HG03558 (cell line): ENCODE measurements around the gene RICTOR.
"Not testable (repeated sequence)": the region's sequence is repeated elsewhere in the genome, so short reads cannot be mapped to it uniquely, and the experiment has no call there.

Experiments used
- ATAC-seq: cut with Tn5 transposase; IDR thresholded peaks from one replicate; pipeline ENCODE4 v1.9.1; 2021; ENCODE audit warnings: moderate number of reproducible peaks; ENCODE audit not compliant: unreplicated experiment; ENCODE audit errors: extremely low read depth

Gene RICTOR

DNA sequence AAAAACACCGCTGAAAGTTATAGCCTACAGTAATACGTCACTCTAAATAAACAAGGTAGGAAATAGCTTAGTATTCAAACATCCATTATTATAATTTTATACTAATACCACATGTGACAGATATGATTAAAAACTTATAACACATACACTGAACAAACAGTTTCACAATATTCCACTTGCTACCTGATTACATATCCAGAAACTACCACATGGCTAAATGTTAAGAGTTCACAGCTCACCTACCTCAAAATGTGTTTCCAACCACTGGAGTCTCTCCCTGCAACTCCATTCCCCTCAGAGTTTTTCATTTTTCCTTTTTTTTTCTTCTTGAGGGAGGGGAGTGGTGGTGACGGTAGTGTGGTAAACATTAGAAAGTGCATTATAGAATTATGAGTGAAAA lies 12.1 kb downstream of the RICTOR start:
- no peak for ATAC-seq

GRCh38 chr5:39059064-39059463 lies 15.1 kb downstream of the RICTOR start:
- no peak for ATAC-seq

GRCh38 chr5:39058178-39058921 lies 15.8 kb downstream of the RICTOR start:
- peak; percentile 79 for ATAC-seq

DNA sequence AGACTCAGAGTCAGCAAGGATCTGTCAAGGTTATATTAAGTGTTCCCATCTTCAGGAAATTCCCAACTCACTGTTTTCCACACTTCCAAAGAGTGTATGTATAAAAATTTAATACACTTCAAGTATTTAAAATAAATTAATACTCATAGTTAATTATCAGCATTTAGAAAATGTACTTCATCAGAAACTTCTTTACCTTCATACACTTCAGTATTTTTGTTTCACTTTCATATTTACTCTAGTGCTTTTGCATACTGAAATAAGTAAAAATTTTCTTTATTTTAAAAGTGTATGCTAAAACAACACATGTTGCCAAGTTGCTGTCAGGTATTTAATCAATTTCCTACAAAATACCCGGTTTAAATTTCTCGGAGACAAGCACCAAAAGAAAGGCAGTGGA lies 16.5 kb downstream of the RICTOR start:
- ATAC-seq, result peak; percentile 25

GRCh38 chr5:39055768-39056398 lies 18.3 kb downstream of the RICTOR start:
- ATAC-seq, result no peak

DNA sequence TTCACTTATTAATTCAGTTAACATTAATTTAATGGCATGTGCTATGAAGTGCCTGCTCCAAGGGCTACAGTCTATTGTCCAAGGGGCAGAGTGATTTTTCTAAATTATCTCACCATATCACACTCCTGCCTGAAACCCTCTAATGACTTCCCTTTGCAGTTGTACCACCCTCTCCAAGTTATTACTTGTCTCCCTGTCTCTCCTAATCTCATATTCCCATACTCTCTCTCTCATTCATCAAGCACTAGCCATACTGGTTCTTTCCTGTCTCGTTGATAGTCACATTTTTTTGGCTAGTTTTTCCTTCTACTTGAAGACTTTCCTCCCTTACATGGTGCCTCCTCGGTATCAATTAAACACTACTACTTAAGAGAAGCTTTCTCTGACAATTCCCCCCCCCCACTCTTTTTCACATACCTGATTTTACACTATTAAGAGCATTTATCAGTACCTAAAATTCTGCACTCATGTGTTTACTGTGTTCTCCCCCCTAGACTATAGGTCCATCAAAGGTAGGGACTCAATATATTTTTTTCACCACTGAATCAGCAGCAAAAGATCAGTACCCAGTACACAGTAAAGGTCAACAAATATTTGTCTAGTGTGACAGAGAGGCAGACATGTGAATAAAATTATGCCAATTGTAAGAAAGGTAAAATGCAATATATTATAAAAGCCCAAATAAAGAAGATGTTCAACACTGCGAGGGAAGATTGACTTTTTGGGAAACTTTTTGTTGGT lies 19.0 kb downstream of the RICTOR start:
- no peak for ATAC-seq

DNA sequence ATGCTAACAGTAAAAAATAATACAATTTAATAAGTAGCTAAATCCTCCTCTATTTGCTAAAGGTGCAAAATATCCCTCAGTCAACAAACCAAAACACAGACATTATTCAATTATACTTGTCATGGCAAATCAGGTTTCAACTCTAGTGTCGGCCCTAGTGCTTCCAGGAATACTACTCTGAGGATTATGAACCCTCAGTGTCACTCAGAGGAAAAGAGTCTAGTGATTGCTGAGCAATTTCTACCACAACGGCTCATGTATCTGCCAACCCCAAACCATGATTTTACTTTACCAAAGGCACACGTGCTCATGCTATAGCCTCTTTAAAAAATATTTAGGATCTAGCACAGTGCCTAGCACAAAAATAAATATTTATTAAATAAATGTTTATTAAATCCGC lies 21.0 kb downstream of the RICTOR start:
- no peak for ATAC-seq

DNA sequence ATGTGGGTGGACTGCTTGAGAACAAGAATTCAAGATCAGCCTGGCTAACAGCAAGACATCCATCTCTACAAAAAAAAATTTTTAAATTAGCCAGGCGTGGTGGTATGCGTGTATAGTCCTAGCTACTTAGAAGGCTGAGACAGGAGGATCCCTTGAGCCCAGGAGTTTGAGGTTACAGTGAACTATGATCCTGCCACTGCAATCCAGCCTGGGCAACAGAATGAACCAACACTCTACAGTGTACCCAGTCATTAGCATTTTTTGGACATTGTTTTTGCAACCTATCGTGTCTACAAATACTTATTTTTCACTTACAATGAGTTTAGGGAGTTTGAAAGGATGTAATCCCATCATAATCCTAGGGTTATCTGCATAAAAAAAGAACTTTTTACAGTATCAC lies 22.1 kb downstream of the RICTOR start:
- no peak for ATAC-seq

DNA sequence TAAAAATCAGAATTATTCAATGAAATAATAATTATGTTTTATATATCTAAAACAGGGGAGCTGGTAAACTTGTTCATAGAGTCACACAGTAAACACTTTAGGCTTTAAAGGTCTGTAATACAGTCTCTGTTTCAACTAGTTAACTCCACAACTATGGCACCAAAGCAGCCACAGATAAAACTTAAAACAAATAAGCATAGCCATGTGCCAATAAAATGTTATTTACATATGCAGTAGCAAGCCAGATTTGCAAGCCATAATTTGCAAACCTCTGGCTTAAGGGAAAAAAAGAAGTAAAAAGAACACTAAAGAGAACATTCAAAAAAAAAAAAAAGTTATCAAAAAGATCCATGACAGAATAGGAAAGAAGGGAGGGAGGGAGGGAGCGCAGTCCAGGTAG lies 24.9 kb downstream of the RICTOR start:
- no peak for ATAC-seq

- no peak for ATAC-seq
Observed at GRCh38 chr5:39040875-39041274, 33.3 kb downstream of the RICTOR start.

- ATAC-seq, result not testable (repeated sequence)
Observed at GRCh38 chr5:39034493-39034892, 39.7 kb downstream of the RICTOR start.

DNA sequence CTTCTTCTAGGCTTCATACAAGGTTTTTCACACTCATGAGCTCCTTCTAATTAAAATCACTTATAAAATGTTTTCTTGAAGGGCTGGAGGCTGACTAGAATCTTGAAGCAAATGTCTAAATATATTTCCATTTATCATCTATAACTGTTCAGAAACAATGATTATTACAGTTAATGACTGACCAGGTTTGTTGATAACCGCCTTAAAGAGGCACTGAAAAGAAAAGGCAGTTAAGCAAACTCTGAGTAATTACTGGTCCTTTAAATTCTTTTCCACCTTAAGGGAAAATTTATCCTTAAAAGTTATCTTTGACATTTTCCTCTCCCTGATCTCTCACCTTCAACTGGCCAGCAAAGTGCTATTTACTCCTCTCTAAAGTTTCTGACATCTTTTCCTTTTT lies 43.2 kb downstream of the RICTOR start:
- no peak for ATAC-seq

DNA sequence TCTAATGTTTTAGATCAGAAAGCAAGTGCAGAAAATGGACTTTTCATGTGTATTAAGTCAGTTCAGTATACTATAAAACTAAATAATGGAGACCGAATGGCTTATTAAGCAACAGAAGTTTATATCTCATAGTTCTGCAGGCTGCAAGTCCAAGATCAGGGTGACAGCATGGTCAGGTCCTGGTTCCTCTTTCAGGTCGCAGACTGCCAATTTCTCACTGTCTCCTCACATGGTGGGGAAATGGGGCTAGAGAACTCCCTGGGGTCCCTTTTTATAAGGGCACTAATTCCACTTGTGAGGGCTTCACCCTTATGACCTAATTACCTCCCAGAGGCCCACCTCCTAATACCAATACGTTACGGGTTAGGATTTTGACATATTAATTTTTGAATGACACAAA lies 48.7 kb downstream of the RICTOR start:
- ATAC-seq, result no peak

DNA sequence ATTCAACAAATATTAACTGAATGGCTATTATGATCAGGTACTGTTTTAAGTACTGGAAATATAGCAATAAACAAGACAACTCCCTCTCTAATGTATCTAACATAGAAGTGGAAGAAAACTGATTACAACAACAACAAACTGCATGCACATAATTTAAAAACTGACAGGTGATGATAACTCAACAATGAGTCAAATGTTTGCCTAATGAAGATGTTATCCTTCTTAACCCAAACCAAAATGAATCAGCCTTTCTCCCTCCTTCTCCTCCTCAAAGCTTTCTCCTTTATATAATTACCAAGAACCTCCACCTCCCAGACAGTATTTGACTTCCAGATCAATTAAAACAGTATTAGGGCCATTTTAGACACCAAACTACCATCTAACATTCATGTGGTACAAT lies 49.3 kb downstream of the RICTOR start:
- no peak for ATAC-seq

GRCh38 chr5:39024005-39024404 lies 50.2 kb downstream of the RICTOR start:
- no peak for ATAC-seq

- no peak for ATAC-seq
Observed at GRCh38 chr5:39023121-39023520, 51.1 kb downstream of the RICTOR start.

GRCh38 chr5:39022151-39022550 lies 52.0 kb downstream of the RICTOR start:
- no peak for ATAC-seq

DNA sequence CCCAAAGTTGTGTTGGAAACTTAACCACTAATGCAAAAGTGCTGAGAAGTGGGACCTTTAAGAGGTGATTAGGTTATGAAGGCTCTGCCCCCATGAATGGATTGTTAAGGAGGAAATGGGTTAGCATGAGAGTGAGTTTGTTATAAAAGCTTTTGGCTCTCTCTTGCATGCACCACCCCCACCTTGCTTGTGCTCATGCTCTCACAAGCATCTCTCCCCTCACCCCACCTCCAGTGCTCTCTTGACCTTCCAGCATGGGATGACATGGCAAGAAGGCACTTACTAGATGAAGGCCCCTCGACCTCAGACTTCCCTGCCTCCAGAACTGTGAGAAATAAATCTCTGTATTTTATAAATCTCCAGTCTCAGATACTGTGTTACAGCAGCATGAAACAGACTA lies 52.8 kb downstream of the RICTOR start:
- ATAC-seq, result no peak

GRCh38 chr5:39020458-39020857 lies 53.7 kb downstream of the RICTOR start:
- no peak for ATAC-seq

DNA sequence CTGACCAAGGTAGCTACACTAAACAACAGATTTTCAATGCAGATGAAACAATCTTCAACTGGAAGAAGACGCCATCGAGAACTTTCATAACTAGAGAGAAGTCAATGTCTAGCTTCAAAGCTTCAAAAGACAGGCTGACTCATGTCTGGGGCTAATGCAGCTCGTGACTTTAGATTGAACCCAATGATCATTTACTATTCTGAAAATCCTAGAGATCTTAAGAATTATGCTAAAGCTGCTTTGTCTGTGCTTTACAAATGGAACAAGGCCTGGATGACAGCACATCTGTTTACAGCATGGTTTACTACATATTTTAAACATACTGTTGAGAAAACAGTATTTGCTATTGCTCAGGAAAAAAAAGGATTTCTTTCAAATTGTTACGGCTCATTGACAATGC lies 54.9 kb downstream of the RICTOR start:
- no peak for ATAC-seq

- ATAC-seq, result no peak
Observed at GRCh38 chr5:39017504-39017903, 56.7 kb downstream of the RICTOR start.
